OCI-M1 (cell line): ENCODE data around the gene TOR2A.

Experiments
- DNase-seq: peaks from one replicate; lab custom pipeline; 2025; lab: John Stamatoyannopoulos, UW

Gene TOR2A

GRCh38 chr9:127698985-127699670, 36.0 kb downstream of the TOR2A start:
- DNase-seq: no peak

- DNase-seq: no peak
Measured at GRCh38 chr9:127698386-127698785, 36.7 kb downstream of the TOR2A start.

GRCh38 chr9:127697575-127697974, 37.5 kb downstream of the TOR2A start:
- DNase-seq: no peak

- no peak for DNase-seq
Measured at GRCh38 chr9:127694890-127695720, 40.0 kb downstream of the TOR2A start.

GRCh38 chr9:127693697-127694096, 41.4 kb downstream of the TOR2A start:
- no peak for DNase-seq

GRCh38 chr9:127693143-127693542, 42.0 kb downstream of the TOR2A start:
- DNase-seq: no peak

GRCh38 chr9:127692071-127692470, 43.0 kb downstream of the TOR2A start:
- DNase-seq: no peak

- DNase-seq: no peak
Measured at GRCh38 chr9:127690735-127691134, 44.4 kb downstream of the TOR2A start.

- DNase-seq: no peak
Measured at GRCh38 chr9:127689329-127690000, 45.6 kb downstream of the TOR2A start.

GRCh38 chr9:127686461-127687393, 48.4 kb downstream of the TOR2A start:
- DNase-seq: no peak

- DNase-seq: no peak
Measured at GRCh38 chr9:127684576-127684975, 50.5 kb downstream of the TOR2A start.

- no peak for DNase-seq
Measured at GRCh38 chr9:127683723-127684122, 51.4 kb downstream of the TOR2A start.

- DNase-seq: no peak
Measured at GRCh38 chr9:127682351-127683136, 52.5 kb downstream of the TOR2A start.
